ENCODE results near the gene ADGRL4. TPM values are rescaled to one million over a fixed set of nuclear protein-coding genes. Genes with fewer than 3 reads are reported as not detected.

The ADGRL4 gene
- total and polyA plus RNA-seq, 2 donors (not counting 3 experiments of a cell fraction or from before 2014, with no cell fraction given): 140 to 143 TPM

- Histone ChIP-seq H4K20me1 (replicated peaks; ENCODE audit: control insufficient read depth, extremely low read depth, insufficient read depth, low read length) (no peaks in the 10 kb centered on the region), H2AFZ (ENCODE audit: low read depth, low read length) (peak overlapping the region; percentile 42), H3K9me1 (replicated peaks; ENCODE audit: control insufficient read depth, extremely low read depth, insufficient read depth, low read length) (no peaks in the 10 kb centered on the region), H3K9me3 (replicated peaks; ENCODE audit: control insufficient read depth, insufficient read depth, low read length) (no peaks in the 10 kb centered on the region), H3K4me3 (replicated peaks in 1 of 3; ENCODE audit: insufficient read depth in 1 of 3, low read depth in 1 of 3, low read length in 3 of 3) (no peak overlapping the region), H3K27me3 (ENCODE audit: control insufficient read depth in 2 of 2, insufficient read depth in 2 of 2, low read length in 2 of 2) (no peaks in the 10 kb centered on the region), H3K79me2 (ENCODE audit: control insufficient read depth, insufficient read depth, low read length) (no peaks in the 10 kb centered on the region), H3K36me3 (ENCODE audit: control insufficient read depth in 2 of 2, extremely low read depth in 1 of 2, insufficient read depth in 2 of 2, low read length in 2 of 2) (no peaks in the 10 kb centered on the region), H3K27ac (ENCODE audit: insufficient read depth, low read depth, low read length) (no peak overlapping the region), H3K4me2 (ENCODE audit: insufficient read depth, low read length) (no peak overlapping the region), H3K9ac (replicated peaks; ENCODE audit: extremely low read depth, insufficient read depth, low read length) (no peak overlapping the region), H3K4me1 (ENCODE audit: control insufficient read depth, extremely low read depth, insufficient read depth, low read length) (peaks cover 2% of the 10 kb centered on the region)
- POLR2A ChIA-PET: no interaction called here
- FAIRE-seq (no peak), DNase-seq (ENCODE audit: low read depth, low spot score) (peak; percentile 6)
- TF ChIP-seq POLR2AphosphoS5 (IDR thresholded peaks at IDR 0.05; ENCODE audit: insufficient read depth, low read depth, low read length): no peak
- no peak for TF ChIP-seq FOS (IDR thresholded peaks at IDR 0.05; ENCODE audit: borderline replicate concordance, insufficient read depth, low read length)
- no peak for TF ChIP-seq MYC (IDR thresholded peaks at IDR 0.05; ENCODE audit: low read depth, low read length)
- TF ChIP-seq CTCF (IDR thresholded peaks at IDR 0.05; ENCODE audit: extremely low read depth in 1 of 2, insufficient read depth in 1 of 2, low read depth in 1 of 2, low read length in 2 of 2): no peak
- no peak for TF ChIP-seq POLR2A (IDR thresholded peaks at IDR 0.05; ENCODE audit: low read depth, low read length)
- TF ChIP-seq MAX (IDR thresholded peaks at IDR 0.05; ENCODE audit: insufficient read depth, insufficient read length): no peak
- no peak for TF ChIP-seq GATA2 (IDR thresholded peaks at IDR 0.05; ENCODE audit: insufficient read depth, insufficient read length, low read depth, low read length)
- no peak for TF ChIP-seq EZH2 (IDR thresholded peaks at IDR 0.05; ENCODE audit: borderline replicate concordance, low read depth, low read length, severe bottlenecking)
- TF ChIP-seq JUN (IDR thresholded peaks at IDR 0.05; ENCODE audit: borderline replicate concordance, insufficient read depth, insufficient read length, low read depth): no peak
- no TSS peak for BruUV-seq (replicated peaks)
- CTCF ChIA-PET: interaction anchor here (0.7 to 3.4 kb wide), 15 partner anchors 14 to 1377 kb away, joined by 3 to 186 read pairs (median 10); no protein-coding TSS in a partner anchor
- dilution Hi-C loops (cut with MboI; ENCODE audit: extremely low pct_ligation_motif_present, low sequenced_read_pairs) (no loop called here), intact Hi-C loops (cut with micrococcal nuclease) (no loop called here)
These were observed 165.9 kb downstream of the ADGRL4 start for GRCh38 chr1:78840453-78841271.
